HS-27A (cell line): ENCODE data around the gene INPP5A.
"Not testable (repeated sequence)": the region's sequence is repeated elsewhere in the genome, so short reads cannot be mapped to it uniquely, and the experiment has no call there.

Experiments used
- DNase-seq: peaks from one replicate; pipeline ENCODE4 v3.0.0-alpha.2; 2012; ENCODE audit warnings: low read depth, missing footprints

The INPP5A gene

GRCh38 chr10:132743196-132743924 is 205.8 kb downstream of the INPP5A start:
- not testable (repeated sequence) for DNase-seq

- DNase-seq: no peak
Observed at GRCh38 chr10:132743925-132744490, 206.4 kb downstream of the INPP5A start.

- no peak for DNase-seq
Observed at GRCh38 chr10:132744839-132745238, 207.3 kb downstream of the INPP5A start.

- no peak for DNase-seq
Observed at GRCh38 chr10:132745511-132745910, 207.9 kb downstream of the INPP5A start.

GRCh38 chr10:132745971-132746370 is 208.4 kb downstream of the INPP5A start:
- no peak for DNase-seq

- no peak for DNase-seq
Observed at GRCh38 chr10:132746386-132746785, 208.8 kb downstream of the INPP5A start.

GRCh38 chr10:132746801-132747625 is 209.4 kb downstream of the INPP5A start:
- DNase-seq: no peak

- no peak for DNase-seq
Observed at GRCh38 chr10:132748135-132748534, 210.5 kb downstream of the INPP5A start.

- no peak for DNase-seq
Observed at GRCh38 chr10:132748545-132749370, 211.2 kb downstream of the INPP5A start.

GRCh38 chr10:132749371-132749795 is 211.8 kb downstream of the INPP5A start:
- no peak for DNase-seq

- no peak for DNase-seq
Observed at GRCh38 chr10:132750936-132751335, 213.3 kb downstream of the INPP5A start.

GRCh38 chr10:132752378-132752777 is 214.8 kb downstream of the INPP5A start:
- no peak for DNase-seq

GRCh38 chr10:132752961-132753360 is 215.4 kb downstream of the INPP5A start:
- no peak for DNase-seq

- no peak for DNase-seq
Observed at GRCh38 chr10:132753596-132753995, 216.0 kb downstream of the INPP5A start.

- no peak for DNase-seq
Observed at GRCh38 chr10:132754071-132754470, 216.5 kb downstream of the INPP5A start.

GRCh38 chr10:132755166-132755711 is 217.7 kb downstream of the INPP5A start:
- DNase-seq: no peak

- no peak for DNase-seq
Observed at GRCh38 chr10:132756591-132756990, 219.0 kb downstream of the INPP5A start.

- no peak for DNase-seq
Observed at GRCh38 chr10:132757171-132757570, 219.6 kb downstream of the INPP5A start.

GRCh38 chr10:132758865-132759264 is 221.3 kb downstream of the INPP5A start:
- no peak for DNase-seq

GRCh38 chr10:132761395-132762060 is 223.9 kb downstream of the INPP5A start:
- DNase-seq: no peak

- no peak for DNase-seq
Observed at GRCh38 chr10:132762267-132762666, 224.7 kb downstream of the INPP5A start.
